ENCODE measurements around the gene TCN1.

TCN1 gene

GRCh38 chr11:59842316-59842715 lies 24.0 kb downstream of the TCN1 start:
- Histone ChIP-seq H3K27ac (replicated peaks) (no peak overlapping the region), H3K27me3 (ENCODE audit: insufficient read depth, poor library complexity, severe bottlenecking) (no peaks in the 10 kb centered on the region), H3K4me3 (replicated peaks; ENCODE audit: insufficient read depth, low read length) (no peak overlapping the region)
- TF ChIP-seq SPI1 (IDR thresholded peaks at IDR 0.05; ENCODE audit: borderline replicate concordance, low read depth), result no peak
- no peak for TF ChIP-seq GABPA (IDR thresholded peaks at IDR 0.05; ENCODE audit: low read depth)
- no peak for TF ChIP-seq REST (IDR thresholded peaks at IDR 0.05; ENCODE audit: insufficient replicate concordance, low read depth)
- no peak for TF ChIP-seq CTCF (IDR thresholded peaks at IDR 0.05; ENCODE audit: insufficient read depth, low read length)
- no peak for TF ChIP-seq POLR2AphosphoS5 (IDR thresholded peaks at IDR 0.05; ENCODE audit: low read depth)
- no peak for DNase-seq (ENCODE audit: low read depth in 1 of 2, low spot score in 1 of 2)

GRCh38 chr11:59841514-59841913 lies 24.8 kb downstream of the TCN1 start:
- Histone ChIP-seq H3K4me3 (replicated peaks; ENCODE audit: insufficient read depth, low read length) (no peak overlapping the region), H3K27ac (replicated peaks) (no peak overlapping the region), H3K27me3 (ENCODE audit: insufficient read depth, poor library complexity, severe bottlenecking) (no peaks in the 10 kb centered on the region)
- DNase-seq (ENCODE audit: low read depth in 1 of 2, low spot score in 1 of 2), result no peak
- TF ChIP-seq SPI1 (IDR thresholded peaks at IDR 0.05; ENCODE audit: borderline replicate concordance, low read depth), result no peak
- no peak for TF ChIP-seq GABPA (IDR thresholded peaks at IDR 0.05; ENCODE audit: low read depth)
- TF ChIP-seq POLR2AphosphoS5 (IDR thresholded peaks at IDR 0.05; ENCODE audit: low read depth), result no peak

- H3K4me3 ChIP-seq (replicated peaks; ENCODE audit: insufficient read depth, low read length), result no peak overlapping the region
- DNase-seq (ENCODE audit: low read depth in 1 of 2, low spot score in 1 of 2), result no peak
- no peaks in the 10 kb centered on the region for H3K27me3 ChIP-seq (ENCODE audit: insufficient read depth, poor library complexity, severe bottlenecking)
- TF ChIP-seq CTCF (IDR thresholded peaks at IDR 0.05; ENCODE audit: insufficient read depth, low read length) (no peak), SPI1 (IDR thresholded peaks at IDR 0.05; ENCODE audit: borderline replicate concordance, low read depth) (no peak), POLR2AphosphoS5 (IDR thresholded peaks at IDR 0.05; ENCODE audit: low read depth) (no peak), REST (IDR thresholded peaks at IDR 0.05; ENCODE audit: insufficient replicate concordance, low read depth) (no peak), GABPA (IDR thresholded peaks at IDR 0.05; ENCODE audit: low read depth) (no peak)
- no peak overlapping the region for H3K27ac ChIP-seq (replicated peaks)
These were observed 26.7 kb downstream of the TCN1 start for GRCh38 chr11:59839615-59840014.

GRCh38 chr11:59833602-59834001 lies 32.7 kb downstream of the TCN1 start:
- DNase-seq (ENCODE audit: low read depth in 1 of 2, low spot score in 1 of 2), result no peak
- Histone ChIP-seq H3K4me3 (replicated peaks; ENCODE audit: insufficient read depth, low read length) (no peak overlapping the region), H3K27ac (replicated peaks) (no peak overlapping the region), H3K27me3 (ENCODE audit: insufficient read depth, poor library complexity, severe bottlenecking) (no peaks in the 10 kb centered on the region)
- no peak for TF ChIP-seq GABPA (IDR thresholded peaks at IDR 0.05; ENCODE audit: low read depth)
- TF ChIP-seq REST (IDR thresholded peaks at IDR 0.05; ENCODE audit: insufficient replicate concordance, low read depth), result no peak
- peak; percentile 60; the same call in 1 of the 2 replicates for TF ChIP-seq SPI1 (IDR thresholded peaks at IDR 0.05; ENCODE audit: borderline replicate concordance, low read depth)
- no peak for TF ChIP-seq CTCF (IDR thresholded peaks at IDR 0.05; ENCODE audit: insufficient read depth, low read length)
- TF ChIP-seq POLR2AphosphoS5 (IDR thresholded peaks at IDR 0.05; ENCODE audit: low read depth), result no peak
